Measurements from ENCODE around the gene PPP3CB. TPM values are rescaled to one million over a fixed set of nuclear protein-coding genes. Genes with fewer than 3 reads are reported as not detected.

PPP3CB gene
- total RNA-seq, 2 donors from 2014 or later = 38.6 to 44.3 TPM

GRCh38 chr10:73413528-73414229, 82.1 kb downstream of the PPP3CB start, which contains the start of gene ANXA7:
Gene ANXA7 (minus strand): TSS chr10:73414058. CDS start chr10:73400856, 13,202 bp downstream.
- TF ChIP-seq POLR2AphosphoS5 (IDR thresholded peaks at IDR 0.05) = peak; percentile 89
- TF ChIP-seq CTCF (IDR thresholded peaks at IDR 0.05) = peak in 3 of 4 experiments; percentile 10 to 47 (median 38)
- peak; percentile 72 for TF ChIP-seq POLR2A (IDR thresholded peaks at IDR 0.05)
- Histone ChIP-seq H3K36me3 (no peaks in the 10 kb centered on the region), H3K4me3 (peak within 1 kb of the TSS; percentile 86 to 91), H3K27me3 (replicated peaks; ENCODE audit: insufficient read depth) (no peaks in the 10 kb centered on the region), H3K27ac (peak within 1 kb of the TSS; percentile 98), H3K9me3 (no peaks in the 10 kb centered on the region), H3K4me1 (replicated peaks) (no peaks in the 10 kb centered on the region)
- DNase-seq (ENCODE audit: low spot score) = peak; percentile 93
- WGBS = 0% methylated on average over 41 of the region's 62 CpGs
- intact Hi-C loops (cut with DNase I) = loop anchor here (10.0 kb wide), 1 partner anchor 81 kb away; the partner anchor contains the start of gene PPP3CB

- TF ChIP-seq POLR2AphosphoS5 (IDR thresholded peaks at IDR 0.05) = no peak
- TF ChIP-seq POLR2A (IDR thresholded peaks at IDR 0.05) = no peak
- TF ChIP-seq CTCF (IDR thresholded peaks at IDR 0.05) = no peak
- intact Hi-C loops (cut with DNase I) = loop anchor here (10.0 kb wide), 1 partner anchor 82 kb away; the partner anchor contains the start of gene PPP3CB
- Histone ChIP-seq H3K9me3 (no peaks in the 10 kb centered on the region), H3K27me3 (replicated peaks; ENCODE audit: insufficient read depth) (no peaks in the 10 kb centered on the region), H3K4me1 (replicated peaks) (no peaks in the 10 kb centered on the region), H3K4me3 (peak overlapping the region; percentile 86 to 91), H3K36me3 (no peaks in the 10 kb centered on the region), H3K27ac (peak overlapping the region; percentile 98)
- peak; percentile 35 for DNase-seq (ENCODE audit: low spot score)
- WGBS = under 1% methylated on average over 9 of the region's 9 CpGs
Observed at GRCh38 chr10:73413108-73413527, 82.7 kb downstream of the PPP3CB start.

GRCh38 chr10:73410897-73411296, 84.9 kb downstream of the PPP3CB start:
- WGBS = 100% methylated on average over 1 of the region's 1 CpG
- Histone ChIP-seq H3K4me3 (no peak overlapping the region), H3K27ac (no peak overlapping the region), H3K27me3 (replicated peaks; ENCODE audit: insufficient read depth) (no peaks in the 10 kb centered on the region), H3K4me1 (replicated peaks) (no peaks in the 10 kb centered on the region), H3K36me3 (no peaks in the 10 kb centered on the region), H3K9me3 (no peaks in the 10 kb centered on the region)
- TF ChIP-seq POLR2AphosphoS5 (IDR thresholded peaks at IDR 0.05) = no peak
- intact Hi-C loops (cut with DNase I) = loop anchor here (10.0 kb wide), 1 partner anchor 84 kb away; the partner anchor contains the start of gene PPP3CB
- DNase-seq (ENCODE audit: low spot score) = no peak

GRCh38 chr10:73408978-73409521, 86.8 kb downstream of the PPP3CB start:
- no peak for DNase-seq (ENCODE audit: low spot score)
- 71% methylated on average over 4 of the region's 4 CpGs for whole genome bisulfite sequencing
- Histone ChIP-seq H3K9me3 (no peaks in the 10 kb centered on the region), H3K36me3 (no peaks in the 10 kb centered on the region), H3K4me3 (no peak overlapping the region), H3K4me1 (replicated peaks) (no peaks in the 10 kb centered on the region), H3K27me3 (replicated peaks; ENCODE audit: insufficient read depth) (no peaks in the 10 kb centered on the region), H3K27ac (no peak overlapping the region)
- TF ChIP-seq POLR2A (IDR thresholded peaks at IDR 0.05) (no peak), CTCF (IDR thresholded peaks at IDR 0.05) (no peak)
- intact Hi-C loops (cut with DNase I) = no loop called here

- intact Hi-C loops (cut with DNase I) = no loop called here
- Histone ChIP-seq H3K4me1 (replicated peaks) (no peaks in the 10 kb centered on the region), H3K9me3 (no peaks in the 10 kb centered on the region), H3K36me3 (no peaks in the 10 kb centered on the region), H3K4me3 (no peak overlapping the region), H3K27ac (no peak overlapping the region), H3K27me3 (replicated peaks; ENCODE audit: insufficient read depth) (no peaks in the 10 kb centered on the region)
- 91% methylated on average over 5 of the region's 5 CpGs for WGBS
- no peak for DNase-seq (ENCODE audit: low spot score)
- TF ChIP-seq POLR2A (IDR thresholded peaks at IDR 0.05) = no peak
- no peak for TF ChIP-seq POLR2AphosphoS5 (IDR thresholded peaks at IDR 0.05)
- no peak for TF ChIP-seq CTCF (IDR thresholded peaks at IDR 0.05)
Observed at GRCh38 chr10:73408061-73408460, 87.8 kb downstream of the PPP3CB start.

All from prostate gland (tissue), 2 donors.